ENCODE data around the gene FPR2.

- TF ChIP-seq CTCF (IDR thresholded peaks at IDR 0.05) (no peak), POLR2A (IDR thresholded peaks at IDR 0.05) (no peak)
Measured at GRCh38 chr19:51727349-51727880, 33.6 kb upstream of the FPR2 start.
